GDM1 (cell line): ENCODE measurements around the gene RABL6.
"Not testable (repeated sequence)": the region's sequence is repeated elsewhere in the genome, so short reads cannot be mapped to it uniquely, and the experiment has no call there.

ENCODE experiments used
- DNase-seq: peaks from one replicate; lab custom pipeline; 2025; lab: John Stamatoyannopoulos, UW

The RABL6 gene

DNA sequence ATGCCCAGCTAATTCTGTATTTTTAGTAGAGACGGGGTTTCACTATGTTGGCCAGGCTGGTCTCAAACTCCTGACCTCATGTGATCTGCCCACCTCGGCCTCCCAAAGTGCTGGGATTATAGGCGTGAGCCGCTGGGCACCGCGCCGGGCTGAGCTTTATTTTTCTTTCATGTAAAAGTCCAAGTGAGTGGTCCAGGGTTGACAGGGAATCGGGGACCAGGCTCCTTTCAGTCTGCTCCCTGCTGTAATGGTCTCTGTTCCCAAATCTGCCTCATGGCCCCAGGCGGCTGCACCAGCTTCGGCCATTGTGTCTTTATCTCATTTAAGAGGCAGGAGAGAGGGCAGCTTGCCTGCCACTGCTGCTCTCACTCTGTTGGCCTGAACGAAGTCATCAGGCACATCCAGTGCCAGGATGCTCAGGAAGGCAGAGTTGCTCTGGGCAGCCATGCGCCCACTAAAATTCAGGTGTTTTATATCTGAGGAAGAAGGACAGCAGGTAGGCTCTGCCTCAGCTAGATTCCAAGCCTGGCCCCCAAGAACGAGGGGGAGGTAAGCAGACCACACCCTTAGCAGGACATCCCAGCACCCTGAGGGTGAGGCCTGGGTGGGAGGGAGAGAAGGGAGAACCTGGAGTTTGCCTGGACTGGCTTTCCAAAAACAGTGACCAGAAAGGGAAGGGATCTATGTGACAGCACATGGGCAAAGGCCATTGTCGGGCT, 13.3 kb upstream of the RABL6 start:
- no peak for DNase-seq

DNA sequence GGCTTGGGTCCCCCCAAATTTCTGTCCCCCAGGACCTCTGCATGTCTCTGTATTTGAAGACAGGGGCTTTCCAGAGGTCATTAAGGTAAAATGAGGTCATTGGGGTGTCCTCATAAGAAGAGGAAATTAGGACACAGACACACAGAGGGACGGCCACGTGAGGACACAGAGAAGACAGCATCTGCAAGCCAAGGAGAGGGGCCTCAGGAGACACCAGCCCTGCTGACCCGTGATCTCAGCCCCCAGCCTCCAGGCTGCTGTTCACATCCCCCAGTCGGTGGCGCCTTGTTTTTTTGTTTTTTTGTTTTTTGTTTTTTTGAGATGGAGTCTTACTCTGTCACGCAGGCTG, 12.8 kb upstream of the RABL6 start:
- DNase-seq, result no peak

- no peak for DNase-seq
Observed at GRCh38 chr9:136796238-136796774, 11.4 kb upstream of the RABL6 start, which contains the start of gene CCDC183. CCDC183 (plus strand) TSS chr9:136796338; CDS start chr9:136796398, 60 bp downstream.

- not testable (repeated sequence) for DNase-seq
Observed at GRCh38 chr9:136796775-136797347, 10.9 kb upstream of the RABL6 start.

DNA sequence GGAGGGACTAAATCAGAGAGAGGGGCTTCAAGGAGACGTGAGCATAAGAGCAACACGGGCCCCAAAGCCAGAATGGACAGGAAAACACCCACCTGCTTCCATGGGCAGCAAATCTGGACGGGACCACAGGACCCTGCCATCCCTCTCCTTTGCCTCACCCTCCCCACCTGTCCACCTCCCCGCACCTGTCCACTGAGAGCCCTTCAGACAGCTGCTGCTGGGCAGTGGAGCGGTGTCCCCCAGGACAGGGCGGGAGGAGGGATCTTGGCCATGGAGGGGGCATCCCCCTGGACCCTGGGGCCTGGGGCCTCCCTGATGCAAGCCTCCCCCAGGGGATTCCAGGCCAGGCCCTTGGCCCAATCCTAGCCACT, 9.1 kb upstream of the RABL6 start:
- DNase-seq, result no peak

DNA sequence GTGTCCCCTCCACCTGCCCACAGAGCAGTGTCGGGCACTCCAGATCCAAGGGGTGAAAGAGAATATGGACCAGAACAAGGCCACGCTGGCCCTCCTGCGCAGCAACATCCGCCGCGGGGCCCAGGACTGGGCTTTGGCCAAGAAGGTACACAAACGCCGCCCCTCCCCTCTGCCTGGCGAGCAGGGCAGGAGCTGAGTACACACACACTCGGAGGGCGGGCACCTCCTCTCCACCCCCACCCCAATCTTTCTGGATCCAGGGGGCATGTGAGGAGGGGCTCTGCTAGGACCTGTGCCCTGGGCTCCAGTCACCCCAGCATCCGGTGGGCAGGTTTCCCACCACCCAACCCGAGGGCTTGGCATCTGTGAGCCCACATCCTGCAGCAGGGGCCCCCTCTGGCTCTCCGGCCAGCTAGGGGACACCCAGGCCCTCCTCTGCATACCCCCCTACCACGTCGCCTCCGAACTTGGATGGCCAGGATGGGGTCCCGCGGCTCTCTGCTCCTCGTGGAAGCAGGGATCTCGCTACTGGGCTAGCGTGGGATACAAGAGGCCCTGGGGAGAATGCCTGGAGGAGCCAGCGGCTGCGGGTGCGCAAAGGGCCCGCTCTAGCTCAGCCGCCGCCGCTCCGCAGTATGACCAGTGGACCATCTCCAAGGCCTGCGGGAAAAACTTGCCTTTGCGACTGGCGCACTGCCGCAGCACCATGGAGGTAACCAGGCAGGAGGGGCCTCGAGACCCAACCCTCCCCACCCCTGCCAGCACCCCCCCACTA, 8.5 kb upstream of the RABL6 start:
- DNase-seq, result no peak

DNA sequence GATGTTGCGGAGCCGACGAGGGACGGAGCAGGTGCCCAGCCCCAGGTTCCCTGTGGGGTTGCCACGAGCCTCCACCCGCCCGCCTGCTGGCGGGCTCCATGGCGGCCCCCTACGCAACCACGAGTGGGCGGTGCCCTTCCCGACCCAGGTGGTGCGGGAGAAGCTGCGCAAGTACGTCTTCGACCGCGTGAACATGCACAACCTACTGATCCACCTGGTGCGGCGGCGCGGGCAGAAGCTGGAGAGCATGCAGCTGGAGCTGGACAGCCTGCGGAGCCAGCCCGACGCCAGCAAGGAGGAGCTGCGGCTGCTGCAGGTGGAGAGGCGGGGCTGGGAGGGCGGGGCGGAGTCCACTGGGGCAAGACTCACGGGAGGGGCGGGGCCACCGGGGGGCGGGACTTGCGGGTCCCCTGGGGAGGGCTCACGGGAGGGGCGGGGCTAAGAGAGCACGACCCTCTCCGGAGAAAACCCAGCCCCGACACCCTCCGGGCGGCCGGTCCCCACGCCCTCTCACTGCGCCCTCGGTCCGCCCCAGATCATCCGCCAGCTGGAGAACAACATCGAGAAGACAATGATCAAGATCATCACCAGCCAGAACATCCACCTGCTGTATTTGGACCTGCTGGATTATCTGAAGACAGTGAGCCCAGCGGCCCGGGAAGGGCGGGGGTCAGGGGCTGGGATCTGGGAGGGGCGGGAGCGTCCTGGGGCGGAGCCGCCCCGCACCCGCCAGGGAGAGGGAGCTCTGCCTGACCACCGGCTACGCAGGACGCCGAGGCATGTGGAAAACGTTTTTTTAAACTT, 7.7 kb upstream of the RABL6 start:
- DNase-seq, result peak; percentile 81

DNA sequence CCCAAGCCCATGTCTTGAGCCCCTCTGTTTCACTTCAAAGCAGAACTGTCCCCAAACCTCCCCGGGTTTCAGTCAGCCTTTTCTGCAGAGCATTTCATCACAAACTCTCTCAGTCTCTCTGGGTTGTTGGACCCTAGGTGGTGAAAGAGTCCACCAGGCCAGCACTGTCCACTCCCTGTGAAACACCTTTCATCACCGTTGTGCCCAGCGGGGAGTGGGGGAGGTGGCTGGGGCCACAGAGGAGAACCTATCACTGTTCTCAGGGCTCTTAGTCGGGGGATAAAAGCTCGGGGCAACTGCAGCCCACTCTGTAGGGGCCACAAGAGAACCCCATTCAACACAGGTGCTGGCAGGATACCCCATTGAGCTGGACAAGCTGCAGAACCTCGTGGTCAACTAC, 5.4 kb upstream of the RABL6 start:
- DNase-seq, result no peak

- DNase-seq, result not testable (repeated sequence)
Observed at GRCh38 chr9:136803009-136803550, 4.7 kb upstream of the RABL6 start.

DNA sequence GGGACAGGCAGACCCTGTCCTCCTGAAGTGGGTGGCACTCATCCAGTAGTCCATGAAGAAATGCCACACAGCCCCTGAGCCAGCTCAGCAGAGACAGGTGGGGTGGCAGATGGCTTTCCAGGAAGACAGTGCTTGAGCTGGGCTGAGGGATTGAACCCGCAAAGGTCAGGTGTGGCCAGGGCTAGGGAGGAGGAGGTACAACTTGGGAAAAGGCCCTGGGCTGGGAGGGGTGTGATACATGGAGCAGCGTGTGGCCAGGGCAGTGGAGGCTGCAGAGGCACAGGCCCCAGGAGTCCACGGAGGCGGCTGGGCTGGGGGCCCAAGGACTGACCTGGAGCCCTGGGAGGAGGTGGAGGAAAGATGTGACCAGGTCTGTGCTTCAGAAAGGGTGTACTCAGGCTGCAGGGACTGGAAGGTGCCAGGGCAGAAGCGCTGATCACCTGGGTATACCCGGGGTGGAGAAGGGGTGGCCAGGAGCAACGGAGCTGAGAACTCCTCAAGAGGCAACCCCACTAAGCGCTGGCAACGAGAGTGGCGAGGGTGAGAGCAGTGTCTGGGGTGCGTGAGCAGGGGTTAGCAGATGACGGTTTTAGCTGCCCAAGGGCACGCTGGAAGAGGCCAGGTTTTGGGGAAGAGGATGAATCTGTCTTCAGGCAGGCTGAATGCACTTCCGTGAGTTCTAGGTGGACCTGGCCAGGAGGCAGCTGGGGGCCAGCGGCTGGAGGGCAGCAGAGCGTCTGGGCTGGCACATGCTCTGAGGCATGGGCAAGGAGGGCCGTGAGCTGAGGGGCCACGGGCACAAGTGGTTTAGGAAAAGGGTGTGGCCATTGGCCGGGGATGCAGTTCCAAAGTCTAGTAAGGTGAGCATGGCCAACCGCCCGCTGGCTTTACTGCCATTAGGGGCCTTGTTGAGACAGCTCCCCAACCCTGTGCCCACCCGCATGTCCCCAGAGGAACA, 3.9 kb upstream of the RABL6 start:
- DNase-seq, result no peak

DNA sequence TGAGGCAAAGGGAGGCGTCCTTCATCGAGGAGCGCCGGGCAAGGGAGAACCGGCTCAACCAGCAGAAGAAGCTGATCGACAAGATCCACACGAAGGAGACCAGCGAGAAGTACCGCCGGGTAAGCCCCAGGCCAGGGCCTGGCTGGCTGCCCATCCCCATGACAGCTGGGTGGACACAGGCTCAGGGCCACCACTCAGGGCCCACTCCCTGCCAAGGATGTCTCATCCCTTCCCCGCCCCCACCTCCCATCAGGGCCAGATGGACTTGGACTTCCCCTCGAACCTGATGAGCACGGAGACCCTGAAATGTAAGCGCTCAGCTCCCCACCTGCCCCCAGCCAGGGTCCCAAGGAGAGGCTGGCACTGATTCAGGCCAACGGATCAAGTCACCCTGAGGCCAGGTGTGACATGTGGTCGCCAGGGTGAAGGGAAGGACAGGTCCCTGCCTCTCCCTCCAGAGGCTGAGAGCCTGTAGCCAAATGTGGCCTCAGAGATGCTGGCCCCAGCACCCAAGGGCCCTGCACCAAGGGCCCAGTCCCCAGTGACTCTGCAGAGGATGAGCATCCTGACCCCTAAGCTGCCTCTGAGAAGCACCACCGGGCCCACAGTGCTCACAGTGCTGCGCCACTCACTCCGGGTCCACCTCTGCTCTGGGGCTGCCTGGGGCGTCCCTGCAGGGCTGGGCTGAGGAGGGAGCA, 3.1 kb upstream of the RABL6 start:
- no peak for DNase-seq

GRCh38 chr9:136805207-136805740, 2.5 kb upstream of the RABL6 start:
- no peak for DNase-seq

DNA sequence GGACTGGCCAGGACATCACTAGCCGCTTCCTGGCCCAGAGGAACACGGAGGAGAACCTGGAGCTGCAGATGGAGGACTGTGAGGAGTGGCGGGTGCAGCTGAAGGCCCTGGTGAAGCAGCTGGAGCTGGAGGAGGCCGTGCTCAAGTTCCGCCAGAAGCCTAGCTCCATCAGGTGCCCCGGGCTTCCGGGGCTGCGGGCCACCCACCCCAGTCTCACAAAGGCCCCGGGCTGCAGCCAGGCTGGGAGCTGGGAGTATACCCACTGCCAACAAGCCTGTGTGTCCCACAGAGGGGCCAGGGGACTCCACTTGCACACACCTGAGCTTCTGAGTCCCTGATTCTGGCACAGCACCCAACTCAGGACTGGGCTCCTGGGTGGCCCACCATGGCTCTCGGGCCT, 1.7 kb upstream of the RABL6 start:
- DNase-seq, result no peak

DNA sequence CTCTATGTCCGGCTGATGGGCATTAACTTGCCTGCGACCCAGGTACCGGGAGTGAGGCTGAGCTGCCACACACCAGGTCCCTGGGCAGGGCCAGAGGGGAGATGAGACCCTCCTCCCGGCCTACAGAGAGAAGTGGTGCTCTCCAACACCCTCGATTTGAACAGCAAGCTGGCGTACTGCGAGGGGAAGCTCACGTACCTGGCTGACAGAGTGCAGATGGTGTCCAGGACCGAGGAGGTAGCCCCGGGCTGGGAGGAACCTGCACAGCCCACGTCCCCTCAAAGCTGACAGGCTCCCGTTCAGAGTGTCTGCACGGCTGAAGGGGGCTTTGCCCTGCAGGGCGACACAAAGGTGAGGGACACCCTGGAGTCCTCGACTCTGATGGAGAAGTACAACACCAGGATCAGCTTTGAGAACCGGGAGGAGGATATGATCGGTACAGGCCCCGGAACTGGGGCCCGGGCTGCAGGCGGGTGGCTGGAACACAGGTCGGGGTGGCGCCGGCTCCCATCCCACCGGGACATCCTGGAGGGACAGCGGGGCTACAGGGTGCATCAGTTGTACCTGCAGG, 1.0 kb upstream of the RABL6 start:
- no peak for DNase-seq

DNA sequence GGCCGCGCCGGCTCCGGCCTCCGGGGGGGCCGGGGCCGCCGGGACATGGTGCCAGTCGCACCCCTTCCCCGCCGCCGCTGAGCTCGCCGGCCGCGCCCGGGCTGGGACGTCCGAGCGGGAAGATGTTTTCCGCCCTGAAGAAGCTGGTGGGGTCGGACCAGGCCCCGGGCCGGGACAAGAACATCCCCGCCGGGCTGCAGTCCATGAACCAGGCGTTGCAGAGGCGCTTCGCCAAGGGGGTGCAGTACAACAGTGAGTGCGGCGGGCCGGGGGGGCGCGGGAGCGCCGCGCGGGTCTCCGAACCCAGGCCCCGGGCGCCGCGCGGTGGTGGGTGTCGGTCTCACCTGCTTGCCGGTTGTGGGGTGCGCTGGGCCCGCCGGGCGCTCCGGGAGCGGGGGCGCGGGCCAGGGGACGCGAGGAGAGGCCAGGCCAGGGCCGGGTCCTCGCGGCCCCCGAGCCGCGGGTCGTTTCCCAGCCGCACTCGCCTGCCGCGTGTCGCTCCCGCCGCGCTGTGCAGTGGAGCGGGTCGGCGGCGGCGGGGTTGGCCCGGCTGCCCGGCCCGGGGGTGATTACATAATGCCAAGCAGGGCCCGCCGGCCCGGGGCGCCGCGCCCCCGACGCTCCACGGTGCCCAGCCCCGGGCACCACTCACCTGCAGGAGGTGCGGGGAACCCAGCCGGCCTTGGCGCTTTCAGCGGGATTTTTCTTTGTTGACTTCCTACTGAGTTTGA, 492 bp downstream of the RABL6 start:
- no peak for DNase-seq

- no peak for DNase-seq
Observed at GRCh38 chr9:136808806-136809158, 1.0 kb downstream of the RABL6 start.

DNA sequence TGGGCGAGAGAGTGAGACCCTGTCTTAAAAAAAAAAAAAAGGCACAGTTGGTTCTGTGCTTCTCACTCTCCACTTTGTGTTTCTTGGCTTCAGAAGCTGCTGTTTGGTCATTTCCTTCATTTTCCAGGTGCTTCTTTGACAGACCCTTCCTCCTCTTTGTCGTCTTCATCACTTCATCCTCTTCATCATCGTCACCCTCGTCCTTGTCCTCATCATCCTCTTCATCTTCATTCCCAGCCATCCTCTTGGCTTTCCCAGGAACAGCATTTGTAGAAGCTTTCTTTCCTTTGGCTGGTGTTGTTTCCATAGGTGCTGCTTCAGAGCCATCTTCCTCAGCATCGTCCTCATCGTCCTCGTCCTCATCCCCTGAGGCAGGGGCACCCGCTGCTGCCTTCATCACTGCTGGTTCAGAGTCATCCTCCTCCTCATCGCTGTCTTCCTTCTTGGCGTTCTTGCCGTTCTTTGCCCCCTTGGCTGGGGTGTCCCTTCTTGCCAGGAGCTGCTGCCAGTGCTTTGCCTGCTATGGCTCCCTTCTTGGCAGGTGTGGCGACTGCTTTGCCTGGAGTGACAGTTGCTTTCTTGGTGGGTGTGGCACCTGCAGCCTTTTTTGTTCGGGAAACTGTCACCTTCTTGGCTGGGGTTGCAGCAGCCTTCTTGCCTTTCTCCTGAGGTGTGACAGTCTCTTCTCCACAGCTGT, 7.1 kb downstream of the RABL6 start:
- no peak for DNase-seq

DNA sequence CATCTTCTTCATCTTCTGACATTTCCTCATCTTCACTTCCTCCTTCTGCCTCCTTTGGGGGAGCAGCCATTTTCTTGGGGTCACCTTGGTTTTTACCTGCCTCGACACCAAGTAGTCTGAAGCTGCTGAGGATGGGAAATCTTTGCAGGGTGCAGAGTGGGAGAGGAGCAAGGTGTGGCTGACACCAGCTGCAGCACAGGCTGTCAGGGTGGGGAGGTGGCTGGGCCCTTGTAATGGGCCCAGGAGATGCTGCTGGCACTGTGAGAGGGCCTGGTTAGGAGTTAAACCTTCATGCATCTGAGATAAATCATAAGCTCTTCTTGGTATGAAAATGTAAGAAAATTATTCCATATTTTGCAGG, 7.7 kb downstream of the RABL6 start:
- no peak for DNase-seq
